HEK293T (cell line): ENCODE measurements around the gene GRXCR1.

Source experiments
- ARNT ChIP-seq: fragments of 450-650 bp; IDR thresholded peaks from 2 replicates; pipeline ENCODE4 v1.6.1; 2017; ENCODE audit warnings: mild to moderate bottlenecking
- BHLHE40 ChIP-seq: fragments of 450-650 bp; IDR thresholded peaks from 2 replicates; pipeline ENCODE4 v1.6.1; 2016; ENCODE audit warnings: mild to moderate bottlenecking, moderate library complexity, borderline replicate concordance
- CTBP1 ChIP-seq: fragments of 450-650 bp; IDR thresholded peaks from 2 replicates; pipeline ENCODE4 v1.6.1; 2016; ENCODE audit warnings: borderline replicate concordance
- FOXA1 ChIP-seq: fragments of 450-650 bp; IDR thresholded peaks from 2 replicates; pipeline ENCODE4 v1.6.1; 2016; ENCODE audit warnings: mild to moderate bottlenecking
- FOXM1 ChIP-seq: fragments of 450-650 bp; IDR thresholded peaks from 2 replicates; pipeline ENCODE4 v1.6.1; 2017; ENCODE audit warnings: mild to moderate bottlenecking, borderline replicate concordance
- HDGF ChIP-seq: fragments of 450-650 bp; IDR thresholded peaks from 2 replicates; pipeline ENCODE4 v1.6.1; 2017; ENCODE audit warnings: antibody characterized with exemption, borderline replicate concordance
- ZNF384 ChIP-seq: fragments of 450-650 bp; IDR thresholded peaks from 2 replicates; pipeline ENCODE4 v1.6.1; 2016

- TF ChIP-seq FOXM1 (no peak), ZNF384 (no peak), CTBP1 (no peak), HDGF (no peak), FOXA1 (no peak), BHLHE40 (no peak), ARNT (no peak)
These were observed 116.3 kb downstream of the GRXCR1 start for GRCh38 chr4:43008793-43009192.
